SJSA1 (cell line): ENCODE results near the gene KCNC3. TPM values are rescaled to one million over a fixed set of nuclear protein-coding genes. Genes with fewer than 3 reads are reported as not detected.

ENCODE experiments used
- DNase-seq, 2 experiments: peaks; one replicate each; pipeline ENCODE4 v3.0.0-alpha.2; 2015 to 2020; ENCODE audit warnings: low spot score in 2 of 2, low read depth in 1 of 2
- H3K27ac ChIP-seq: fragments of 250-450 bp; sonication (Bioruptor Pico); 2 replicates; pipeline ENCODE4 v1.5.1; 2020; ENCODE audit warnings: mild to moderate bottlenecking, moderate library complexity
- H3K27me3 ChIP-seq: fragments of 250-450 bp; sonication (Bioruptor Pico); replicated peaks from 2 replicates; pipeline ENCODE4 v1.5.1; 2020; ENCODE audit warnings: mild to moderate bottlenecking, moderate library complexity
- H3K36me3 ChIP-seq: fragments of 250-450 bp; sonication (Bioruptor Pico); 2 replicates; pipeline ENCODE4 v1.5.1; 2020; ENCODE audit warnings: mild to moderate bottlenecking
- H3K4me1 ChIP-seq: fragments of 250-450 bp; sonication (Bioruptor Pico); replicated peaks from 2 replicates; pipeline ENCODE4 v1.6.1; 2021; ENCODE audit warnings: mild to moderate bottlenecking
- H3K4me3 ChIP-seq: fragments of 250-450 bp; sonication (Bioruptor Pico); 2 replicates; pipeline ENCODE4 v1.5.1; 2020; ENCODE audit warnings: mild to moderate bottlenecking
- H3K9me3 ChIP-seq: fragments of 250-450 bp; sonication (Bioruptor Pico); replicated peaks from 2 replicates; pipeline ENCODE4 v1.5.1; 2020; ENCODE audit warnings: mild to moderate bottlenecking
- total RNA-seq: library from RNA; depleted of rRNA; stranded (reverse); fragments of >200 nt; shearing (Covaris generic); gene quantifications from 2 replicates; pipeline ENCODE4 v1.2.3, GENCODE V29; 2014

Gene KCNC3
- total RNA-seq, 1 experiment from 2014 or later = not detected

GRCh38 chr19:50277966-50278580, 51.1 kb downstream of the KCNC3 start:
- no peaks in the 10 kb centered on the region for H3K4me1 ChIP-seq
- no peak overlapping the region for H3K27ac ChIP-seq
- DNase-seq = no peak
- H3K4me3 ChIP-seq = no peak overlapping the region
- H3K9me3 ChIP-seq = no peaks in the 10 kb centered on the region; the same call in 1 of the 2 replicates
- H3K36me3 ChIP-seq = no peaks in the 10 kb centered on the region
- H3K27me3 ChIP-seq = peaks cover 16% of the 10 kb centered on the region

- no peaks in the 10 kb centered on the region for H3K36me3 ChIP-seq
- no peaks in the 10 kb centered on the region for H3K4me1 ChIP-seq
- no peaks in the 10 kb centered on the region for H3K9me3 ChIP-seq
- H3K27ac ChIP-seq = no peak overlapping the region
- peaks cover 10% of the 10 kb centered on the region; the same call in 1 of the 2 replicates for H3K27me3 ChIP-seq
- DNase-seq = no peak
- no peak overlapping the region for H3K4me3 ChIP-seq
These were observed 52.7 kb downstream of the KCNC3 start for GRCh38 chr19:50276370-50277063.

- H3K4me3 ChIP-seq = no peak overlapping the region
- DNase-seq = no peak
- H3K27ac ChIP-seq = no peak overlapping the region
- no peaks in the 10 kb centered on the region for H3K4me1 ChIP-seq
- peaks cover 10% of the 10 kb centered on the region; the same call in 1 of the 2 replicates for H3K27me3 ChIP-seq
- no peaks in the 10 kb centered on the region for H3K36me3 ChIP-seq
- no peaks in the 10 kb centered on the region for H3K9me3 ChIP-seq
These were observed 53.4 kb downstream of the KCNC3 start for GRCh38 chr19:50275577-50276368.

GRCh38 chr19:50273821-50274220, 55.4 kb downstream of the KCNC3 start:
- H3K27me3 ChIP-seq = peaks cover 7% of the 10 kb centered on the region; the same call in 1 of the 2 replicates
- H3K4me3 ChIP-seq = no peak overlapping the region
- no peaks in the 10 kb centered on the region for H3K4me1 ChIP-seq
- no peaks in the 10 kb centered on the region for H3K36me3 ChIP-seq
- no peak for DNase-seq
- no peaks in the 10 kb centered on the region for H3K9me3 ChIP-seq
- no peak overlapping the region for H3K27ac ChIP-seq

- H3K4me3 ChIP-seq = no peak overlapping the region
- no peak for DNase-seq
These were observed 56.8 kb downstream of the KCNC3 start for GRCh38 chr19:50272263-50272897.

GRCh38 chr19:50269653-50270052, 59.5 kb downstream of the KCNC3 start:
- Histone ChIP-seq H3K4me1 (no peaks in the 10 kb centered on the region), H3K27me3 (peaks cover 7% of the 10 kb centered on the region; the same call in 1 of the 2 replicates), H3K9me3 (no peaks in the 10 kb centered on the region), H3K27ac (no peak overlapping the region), H3K4me3 (no peak overlapping the region), H3K36me3 (no peaks in the 10 kb centered on the region)
- no peak for DNase-seq

More at GRCh38 chr19:50272263-50272897, 56.8 kb downstream of the KCNC3 start:
- no peaks in the 10 kb centered on the region for H3K4me1 ChIP-seq
- no peaks in the 10 kb centered on the region for H3K9me3 ChIP-seq
- H3K27me3 ChIP-seq = peaks cover 7% of the 10 kb centered on the region; the same call in 1 of the 2 replicates
- H3K27ac ChIP-seq = no peak overlapping the region
- H3K36me3 ChIP-seq = no peaks in the 10 kb centered on the region

GRCh38 chr19:50268501-50268900, 60.7 kb downstream of the KCNC3 start:
- no peak for DNase-seq
- Histone ChIP-seq H3K36me3 (no peaks in the 10 kb centered on the region), H3K9me3 (no peaks in the 10 kb centered on the region), H3K4me1 (no peaks in the 10 kb centered on the region), H3K27ac (no peak overlapping the region), H3K27me3 (no peaks in the 10 kb centered on the region), H3K4me3 (no peak overlapping the region)

GRCh38 chr19:50268041-50268440, 61.1 kb downstream of the KCNC3 start:
- DNase-seq = no peak
- Histone ChIP-seq H3K27ac (no peak overlapping the region), H3K4me1 (no peaks in the 10 kb centered on the region), H3K27me3 (no peaks in the 10 kb centered on the region), H3K4me3 (no peak overlapping the region), H3K9me3 (no peaks in the 10 kb centered on the region), H3K36me3 (no peaks in the 10 kb centered on the region)

- H3K9me3 ChIP-seq = no peaks in the 10 kb centered on the region
- no peak overlapping the region for H3K27ac ChIP-seq
- no peak overlapping the region for H3K4me3 ChIP-seq
- no peak for DNase-seq
- H3K27me3 ChIP-seq = no peaks in the 10 kb centered on the region
- no peaks in the 10 kb centered on the region for H3K4me1 ChIP-seq
- no peaks in the 10 kb centered on the region for H3K36me3 ChIP-seq
These were observed 62.3 kb downstream of the KCNC3 start for GRCh38 chr19:50266896-50267295.

GRCh38 chr19:50266041-50266440, 63.1 kb downstream of the KCNC3 start:
- no peaks in the 10 kb centered on the region for H3K36me3 ChIP-seq
- H3K27me3 ChIP-seq = no peaks in the 10 kb centered on the region
- no peaks in the 10 kb centered on the region for H3K9me3 ChIP-seq
- DNase-seq = no peak
- H3K4me1 ChIP-seq = no peaks in the 10 kb centered on the region
- no peak overlapping the region for H3K4me3 ChIP-seq
- H3K27ac ChIP-seq = no peak overlapping the region

GRCh38 chr19:50264483-50265186, 64.5 kb downstream of the KCNC3 start:
- no peaks in the 10 kb centered on the region for H3K36me3 ChIP-seq
- no peak for DNase-seq
- no peak overlapping the region for H3K27ac ChIP-seq
- no peak overlapping the region for H3K4me3 ChIP-seq
- no peaks in the 10 kb centered on the region for H3K4me1 ChIP-seq
- no peaks in the 10 kb centered on the region for H3K27me3 ChIP-seq
- H3K9me3 ChIP-seq = no peaks in the 10 kb centered on the region

GRCh38 chr19:50263176-50263575, 66.0 kb downstream of the KCNC3 start:
- Histone ChIP-seq H3K27ac (no peak overlapping the region), H3K36me3 (no peaks in the 10 kb centered on the region), H3K4me3 (no peak overlapping the region), H3K9me3 (no peaks in the 10 kb centered on the region), H3K4me1 (no peaks in the 10 kb centered on the region), H3K27me3 (no peaks in the 10 kb centered on the region)
- no peak for DNase-seq
